LNCaP clone FGC (cell line): Measurements from ENCODE around the gene ASB7.

Source experiments
- DNase-seq: peaks from one replicate; pipeline ENCODE4 v3.0.0-alpha.2; 2011; ENCODE audit warnings: low read depth
- H3K4me3 ChIP-seq: 2 replicates; pipeline ENCODE4 v1.5.1; 2011; ENCODE audit warnings: mild to moderate bottlenecking, low read depth, low read length, control low read depth
- CTCF ChIP-seq: IDR thresholded peaks from 2 replicates; pipeline ENCODE4 v1.5.1; 2012; ENCODE audit warnings: mild to moderate bottlenecking; ENCODE audit not compliant: control insufficient read depth, insufficient read depth; ENCODE audit errors: extremely low read depth

ASB7 gene

GRCh38 chr15:100602064-100602822 is at the start of gene ASB7, which contains the start of gene LINS1:
ASB7 (plus strand) TSS chr15:100602589; CDS start chr15:100612217, 9,628 bp downstream.
LINS1 (minus strand) TSS chr15:100602184; CDS start chr15:100580842, 21,342 bp downstream.
- TF ChIP-seq CTCF: no peak
- peak; percentile 100 for DNase-seq

GRCh38 chr15:100553468-100553867 is 48.9 kb upstream of the ASB7 start:
- no peak overlapping the region for H3K4me3 ChIP-seq
- DNase-seq: no peak
- TF ChIP-seq CTCF: no peak

More at GRCh38 chr15:100602064-100602822, at the start of gene ASB7, which contains the start of gene LINS1:
- peak within 1 kb of the TSS; percentile 92 for H3K4me3 ChIP-seq

GRCh38 chr15:100558771-100559254 is 43.6 kb upstream of the ASB7 start:
- DNase-seq: no peak
- H3K4me3 ChIP-seq: no peak overlapping the region
- TF ChIP-seq CTCF: no peak

GRCh38 chr15:100559330-100559729 is 43.1 kb upstream of the ASB7 start:
- H3K4me3 ChIP-seq: no peak overlapping the region
- TF ChIP-seq CTCF: no peak
- peak; percentile 38 for DNase-seq

- DNase-seq: no peak
- no peak overlapping the region for H3K4me3 ChIP-seq
- no peak for TF ChIP-seq CTCF
Observed at GRCh38 chr15:100560323-100560722, 42.1 kb upstream of the ASB7 start.

- TF ChIP-seq CTCF: no peak
- DNase-seq: peak; percentile 58
- H3K4me3 ChIP-seq: no peak overlapping the region
Observed at GRCh38 chr15:100565591-100565990, 36.8 kb upstream of the ASB7 start.
